Mesenteric fat pad (tissue), 1 donor: ENCODE results near the gene GNPAT. TPM values are rescaled to one million over a fixed set of nuclear protein-coding genes. Genes with fewer than 3 reads are reported as not detected.
"Not testable (repeated sequence)": the region's sequence is repeated elsewhere in the genome, so short reads cannot be mapped to it uniquely, and the experiment has no call there.

Experiments used
- DNase-seq: peaks from one replicate; pipeline ENCODE4 v3.0.0-alpha.2; 2020; ENCODE audit warnings: low spot score
- total RNA-seq: library from RNA; stranded (reverse); fragmentation: NEBNext Ultra II Directional; extraction: Animal tissue kit (Norgen Biotek cat#: 25700); gene quantifications from one replicate; pipeline ENCODE4 v1.2.1, GENCODE V29; 2021
- donor health status: DM: yes; HTN: yes; CAD: no.

GNPAT gene
- total RNA-seq, 1 donor from 2014 or later, result 32.9 TPM

DNA sequence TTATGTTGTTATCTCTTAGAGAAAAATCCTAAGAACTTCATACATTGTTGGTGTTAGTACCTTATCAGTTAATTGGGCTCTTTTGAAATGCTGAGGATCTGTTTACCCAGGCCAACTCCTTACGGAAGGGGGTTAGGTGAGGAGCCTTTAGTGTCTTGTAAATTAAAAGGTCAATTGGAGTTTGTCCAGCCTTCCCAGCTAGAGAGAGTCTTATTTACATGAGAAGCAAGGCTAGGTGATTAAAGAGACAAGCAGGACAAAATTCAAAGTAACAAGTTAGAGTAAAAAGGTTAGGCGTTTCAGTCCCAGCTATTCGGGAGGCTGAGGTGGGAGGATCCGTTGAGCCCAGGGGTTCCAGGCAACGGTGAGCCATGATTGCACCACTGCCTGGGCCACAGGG, 28.7 kb upstream of the GNPAT start:
- not testable (repeated sequence) for DNase-seq

DNA sequence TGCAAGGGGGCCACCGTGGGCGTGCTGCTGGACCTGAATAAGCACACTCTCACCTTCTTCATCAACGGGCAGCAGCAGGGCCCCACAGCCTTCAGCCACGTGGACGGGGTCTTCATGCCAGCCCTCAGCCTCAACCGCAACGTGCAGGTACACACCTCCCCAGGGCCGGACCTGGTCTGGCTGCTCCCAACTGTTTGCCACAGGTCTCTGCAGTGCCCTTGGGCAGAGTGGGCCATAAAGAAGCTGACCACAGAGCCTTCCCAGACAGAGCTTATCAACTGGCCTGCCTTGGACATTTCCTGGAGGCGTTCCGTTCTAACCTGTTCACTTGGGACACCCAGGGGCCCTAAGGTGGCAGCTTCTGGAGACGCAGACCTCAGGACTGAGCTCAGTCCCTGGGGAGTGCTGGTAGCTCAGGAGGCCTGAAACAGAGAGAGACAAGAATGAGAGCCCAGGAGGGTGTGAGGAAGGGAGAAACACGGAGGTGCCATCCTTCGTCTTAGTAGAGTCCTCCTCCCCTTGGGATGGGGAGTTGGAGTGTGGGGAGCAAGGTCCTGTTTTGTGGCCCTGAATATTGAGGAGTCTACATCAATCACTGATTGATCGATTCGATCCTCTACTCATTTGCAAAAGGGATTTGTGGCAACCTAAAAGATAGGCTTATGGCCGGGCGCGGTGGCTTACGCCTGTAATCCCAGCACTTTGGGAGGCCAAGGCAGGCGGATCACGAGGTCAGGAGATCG, 27.0 kb upstream of the GNPAT start:
- DNase-seq, result no peak

DNA sequence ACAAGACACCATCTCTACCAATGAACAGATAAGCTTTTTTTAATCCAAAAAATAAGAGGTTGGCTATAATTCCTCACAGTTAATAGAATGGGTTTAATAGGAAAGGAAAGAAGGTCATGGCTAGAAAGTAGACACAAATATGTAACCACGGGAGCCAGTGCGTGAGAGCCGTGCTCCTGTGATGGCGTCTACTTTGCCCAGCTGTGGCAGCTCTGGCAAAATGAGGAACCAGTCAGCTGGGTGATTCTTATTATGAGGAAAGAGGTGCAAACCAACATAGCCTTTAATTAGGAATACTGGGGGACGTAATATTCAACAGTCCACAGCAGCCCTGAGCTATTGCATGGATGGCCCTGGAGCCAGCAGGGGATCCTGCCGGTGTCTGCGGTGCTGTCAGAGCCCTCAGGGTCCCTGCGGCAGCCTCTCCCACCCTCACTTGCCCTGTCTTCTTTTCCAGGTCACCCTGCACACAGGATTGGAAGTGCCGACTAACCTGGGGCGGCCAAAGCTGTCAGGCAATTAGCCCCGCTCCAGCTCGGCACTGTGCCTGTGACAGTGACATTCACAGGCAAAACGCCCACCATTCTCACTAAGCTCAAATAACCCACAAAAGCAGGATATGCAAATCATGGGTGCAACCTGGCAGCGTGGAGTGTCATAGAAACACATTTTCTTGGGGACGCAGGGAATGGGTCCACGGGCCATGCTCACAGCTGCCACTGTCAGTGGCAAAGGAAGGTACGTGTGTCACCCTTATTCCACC, 25.9 kb upstream of the GNPAT start:
- no peak for DNase-seq

DNA sequence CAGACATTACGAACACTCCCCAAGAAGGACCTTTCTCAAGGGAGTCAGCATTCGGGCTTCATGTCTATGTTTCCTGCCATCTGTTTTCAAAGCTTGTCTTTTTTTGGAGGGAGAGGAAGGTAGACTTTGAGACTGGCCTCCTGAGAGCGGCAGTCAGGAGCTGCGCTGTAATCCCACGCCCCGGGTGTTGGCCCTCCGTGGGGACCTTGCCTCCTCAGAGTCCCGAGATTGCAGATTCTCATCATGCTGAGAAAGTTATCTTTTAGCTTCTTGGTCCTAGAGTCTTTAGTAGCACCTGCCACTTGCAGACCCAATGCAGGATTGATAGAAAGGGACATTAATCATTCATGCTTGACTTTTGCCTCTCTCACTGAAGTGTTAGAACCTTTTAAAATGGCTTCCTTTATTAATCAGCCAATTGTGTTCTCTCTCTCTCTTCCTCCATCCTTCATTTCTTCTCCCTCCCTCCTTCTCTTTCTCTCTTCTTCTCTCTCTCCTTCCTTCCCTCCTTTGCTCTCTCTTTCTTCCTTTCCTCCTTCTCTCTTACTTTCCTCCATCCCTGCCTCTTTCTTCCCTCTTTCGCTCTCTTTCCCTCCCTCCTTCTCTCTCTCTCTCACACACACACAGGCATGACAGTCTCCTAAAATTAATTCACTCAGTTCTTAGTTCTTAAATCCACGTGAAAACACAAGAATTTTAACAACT, 25.2 kb upstream of the GNPAT start:
- no peak for DNase-seq

DNA sequence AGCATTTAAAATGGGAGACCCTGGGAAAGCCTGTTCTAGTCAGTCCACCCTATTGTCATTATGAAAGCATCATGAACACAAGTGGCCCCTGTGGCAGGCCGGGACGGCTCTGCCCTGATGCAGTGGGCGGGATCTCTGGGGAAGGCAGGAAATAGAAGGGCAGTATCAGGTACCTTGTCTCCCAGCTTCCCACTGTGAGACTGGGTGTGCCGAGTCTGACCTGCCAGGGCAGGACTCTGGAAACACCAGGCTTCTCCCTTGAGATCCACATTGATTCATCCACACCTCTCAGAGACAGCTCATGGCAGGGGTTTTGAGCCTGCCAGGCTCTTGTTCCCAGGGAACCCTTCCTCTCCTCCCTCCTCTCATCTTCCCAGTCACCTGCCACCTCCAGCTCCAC, 24.5 kb upstream of the GNPAT start:
- no peak for DNase-seq

DNA sequence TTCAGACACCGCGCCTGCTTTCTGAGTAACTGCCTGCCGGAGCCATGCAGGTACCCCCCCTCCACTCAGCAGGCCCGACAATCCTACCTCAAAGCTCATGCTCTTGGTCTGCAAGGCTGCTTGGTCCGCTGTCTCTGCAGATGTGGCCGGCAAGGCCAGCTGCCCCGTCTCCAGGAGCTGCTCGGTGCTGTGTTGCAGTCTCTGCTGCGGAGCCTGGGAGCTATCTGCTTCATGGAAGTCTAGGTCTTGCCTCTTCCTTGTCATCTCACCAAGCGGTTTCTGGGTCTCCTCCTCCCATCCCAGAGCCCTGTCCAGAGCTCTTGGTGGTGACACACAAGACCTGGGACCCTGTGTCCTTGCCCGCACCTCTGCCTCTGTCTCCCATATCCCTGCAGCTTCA, 24.0 kb upstream of the GNPAT start:
- DNase-seq, result no peak

DNA sequence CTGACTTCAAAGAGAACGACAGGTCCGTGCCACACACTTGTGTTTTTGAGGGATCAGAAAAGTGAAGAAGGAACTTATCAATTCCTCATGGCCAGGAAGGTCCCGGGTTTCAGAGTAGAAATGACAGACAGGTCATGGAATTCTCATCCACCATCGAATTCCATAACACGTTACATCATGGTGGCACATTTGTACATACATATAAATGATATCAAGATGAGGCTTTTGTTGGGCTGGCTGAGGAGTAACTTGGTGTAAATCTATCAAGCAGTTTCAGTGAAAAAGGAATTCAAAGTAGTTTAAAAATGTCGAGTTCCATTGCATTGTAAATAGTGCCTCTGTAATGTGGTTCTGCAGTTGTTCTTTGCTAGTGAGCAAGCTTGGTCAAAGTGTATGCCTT, 22.9 kb upstream of the GNPAT start:
- DNase-seq, result no peak

DNA sequence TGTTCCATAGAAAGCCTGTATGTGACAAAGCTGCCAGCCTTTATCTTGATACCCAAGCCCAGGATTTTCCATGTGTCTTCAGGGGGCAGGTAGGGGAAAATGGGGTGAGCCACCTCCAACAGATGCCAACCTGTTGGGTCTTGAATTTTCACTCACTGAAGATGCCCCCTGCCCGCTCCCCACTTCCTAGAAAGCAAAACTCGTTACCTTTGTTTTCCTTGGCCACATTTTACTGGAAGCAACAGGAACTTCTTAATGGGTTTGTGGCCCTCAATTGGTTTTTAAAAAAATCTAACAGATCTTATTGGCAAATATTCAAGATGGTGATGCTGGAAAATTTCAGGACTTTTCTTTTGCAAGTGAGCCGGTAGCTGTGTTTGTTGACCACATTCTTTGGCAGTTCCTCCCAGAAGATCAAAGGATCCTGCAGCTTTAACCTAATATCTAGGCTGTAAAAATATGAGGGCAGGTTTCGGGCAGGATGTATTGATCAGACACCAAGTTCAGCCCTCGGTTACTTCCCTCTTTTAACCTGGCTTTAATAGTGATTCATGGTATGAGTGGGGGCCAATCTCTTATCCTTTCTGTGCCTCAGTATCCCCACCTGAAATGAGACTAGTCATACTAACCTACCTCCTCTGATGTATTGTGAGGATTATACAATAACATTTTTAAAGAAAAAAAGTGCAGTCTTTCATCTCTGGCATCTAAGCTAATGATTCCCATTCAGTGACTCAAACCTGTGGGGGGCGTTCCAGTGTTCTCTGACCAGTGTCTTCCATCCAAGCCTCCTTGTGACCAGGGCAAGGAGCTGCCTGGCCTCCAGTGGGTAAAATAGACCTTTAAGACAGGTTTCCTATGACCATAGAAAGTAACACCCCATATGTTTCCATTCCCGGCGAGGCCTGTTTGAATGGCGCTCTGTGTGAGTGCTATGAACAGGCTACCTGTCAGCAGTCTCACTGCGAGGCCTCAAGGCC, 21.3 kb upstream of the GNPAT start:
- peak; percentile 57 for DNase-seq

DNA sequence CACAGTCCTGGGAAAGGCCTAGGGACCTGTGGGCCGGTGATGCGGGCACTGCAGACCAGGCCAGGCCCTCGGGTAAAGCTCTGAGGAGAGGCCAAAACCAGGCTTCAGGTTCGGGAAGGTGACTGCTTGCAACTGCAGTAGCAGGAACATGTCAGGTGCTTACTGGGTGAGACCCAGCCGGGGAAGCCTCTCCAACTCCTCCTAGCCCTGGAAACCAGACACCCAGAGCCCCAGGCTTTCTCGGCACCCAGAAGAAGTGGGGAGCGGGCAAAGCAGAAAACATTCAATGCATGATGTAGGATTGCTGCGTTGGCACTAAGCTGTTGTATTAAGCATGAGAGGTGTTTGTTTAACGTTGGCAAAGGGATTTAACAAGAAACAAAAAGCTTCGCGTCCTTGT, 20.2 kb upstream of the GNPAT start:
- DNase-seq, result no peak

DNA sequence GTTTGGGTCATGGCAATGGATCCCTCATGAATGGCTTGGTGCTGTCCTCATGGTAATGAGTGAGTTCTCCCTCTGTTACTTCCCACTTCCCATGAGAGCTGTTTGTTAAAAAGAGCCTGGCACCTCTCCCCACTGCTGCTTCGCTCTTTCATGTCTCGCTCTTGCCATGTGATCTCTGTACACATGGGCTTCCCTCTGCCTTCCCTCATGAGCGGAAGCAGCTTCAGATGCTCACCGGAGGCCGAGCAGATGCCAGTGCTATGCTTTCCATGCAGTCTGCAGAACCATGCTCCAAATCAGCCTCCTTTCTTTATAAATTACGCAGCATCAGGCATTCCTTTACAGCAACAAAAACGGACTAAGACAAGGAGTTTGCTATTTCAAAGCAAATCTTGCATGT, 14.9 kb upstream of the GNPAT start:
- no peak for DNase-seq

DNA sequence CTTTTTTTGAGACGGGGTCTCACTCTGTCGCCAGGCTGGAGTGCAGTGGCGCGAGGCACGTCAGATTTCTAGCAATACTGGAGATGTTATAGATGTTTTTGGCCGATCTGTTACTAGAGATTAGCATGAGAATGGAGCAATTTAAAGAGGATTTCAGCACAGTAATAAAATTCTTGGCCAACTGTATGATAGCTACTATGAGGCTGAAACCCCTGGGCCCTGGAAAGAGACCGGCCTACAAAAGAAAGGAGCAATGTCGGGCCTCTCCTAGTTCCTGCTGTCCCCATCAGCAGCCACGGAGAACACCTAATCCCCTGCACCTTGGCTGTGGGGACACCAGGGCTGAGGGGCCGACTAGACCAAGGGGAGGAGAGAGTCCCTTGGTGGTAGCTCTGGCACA, 9.5 kb upstream of the GNPAT start:
- DNase-seq, result no peak

DNA sequence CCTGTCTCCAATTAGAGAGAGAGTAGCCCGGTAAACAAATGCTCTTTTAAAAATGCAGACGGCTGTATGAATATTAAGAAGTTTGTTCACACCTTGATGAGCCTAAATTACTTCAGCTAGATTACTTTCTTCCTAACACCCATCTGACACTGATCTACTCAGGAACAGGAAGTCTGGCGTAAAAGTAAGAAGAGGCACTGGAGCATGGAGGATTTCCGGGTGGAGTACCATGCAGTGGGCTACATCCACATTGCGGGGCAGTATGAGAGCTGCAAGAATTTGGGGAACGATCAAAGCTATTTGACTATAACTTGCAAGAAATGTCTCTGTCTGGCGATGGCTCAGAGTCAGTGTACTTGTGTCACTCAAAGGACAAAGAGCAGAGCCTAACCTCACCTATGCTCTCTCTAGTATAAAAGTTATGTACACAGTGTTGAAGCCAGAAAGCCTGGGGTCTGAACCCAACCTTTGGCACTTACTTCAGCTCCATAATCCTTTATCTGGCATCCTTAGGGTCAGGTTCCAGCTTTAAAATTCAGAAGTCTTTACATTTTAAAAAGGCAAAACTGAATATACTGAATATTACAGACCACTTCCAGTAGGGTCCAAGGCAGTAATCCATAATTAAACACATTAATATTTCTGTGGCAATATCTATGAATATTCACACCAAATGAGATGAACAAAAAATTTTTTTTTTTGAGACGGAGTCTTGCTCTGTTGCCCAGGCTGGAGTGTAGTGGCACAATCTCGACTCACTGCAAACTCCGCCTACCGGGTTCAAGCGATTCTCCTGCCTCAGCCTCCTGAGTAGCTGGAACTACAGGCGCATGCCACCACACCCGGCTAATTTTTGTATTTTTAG, 7.9 kb upstream of the GNPAT start:
- no peak for DNase-seq

DNA sequence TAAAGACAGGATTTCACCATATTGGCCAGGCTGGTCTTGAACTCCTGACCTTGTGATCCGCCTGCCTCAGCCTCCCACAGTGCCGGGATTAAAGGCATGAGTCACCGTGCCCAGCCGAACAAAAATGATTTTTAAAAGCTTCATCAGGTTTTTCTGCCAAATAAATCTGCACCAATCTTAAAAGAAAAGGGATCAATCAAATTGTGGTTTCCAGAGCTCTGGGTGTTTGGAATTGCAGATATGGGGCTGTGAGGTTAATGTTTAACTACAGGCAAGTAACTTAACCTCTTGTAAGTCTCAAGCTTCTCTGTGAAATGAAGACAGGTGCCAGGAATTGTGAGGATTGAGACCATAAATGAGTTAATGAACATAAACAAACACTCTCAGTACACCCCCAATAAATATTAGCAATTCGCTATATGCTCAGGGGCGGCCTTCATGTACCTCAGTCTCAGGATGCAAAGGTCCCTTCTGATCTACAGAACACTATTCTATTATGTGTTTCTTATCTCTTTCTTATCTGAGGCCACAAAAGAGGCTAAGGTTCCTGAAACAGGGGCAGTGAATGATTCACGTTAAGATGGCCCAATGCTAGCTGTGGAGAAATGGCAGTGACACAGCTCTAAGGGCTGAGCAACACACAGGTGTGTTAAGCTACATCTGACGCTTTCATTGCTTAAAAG, 7.1 kb upstream of the GNPAT start:
- DNase-seq, result no peak

DNA sequence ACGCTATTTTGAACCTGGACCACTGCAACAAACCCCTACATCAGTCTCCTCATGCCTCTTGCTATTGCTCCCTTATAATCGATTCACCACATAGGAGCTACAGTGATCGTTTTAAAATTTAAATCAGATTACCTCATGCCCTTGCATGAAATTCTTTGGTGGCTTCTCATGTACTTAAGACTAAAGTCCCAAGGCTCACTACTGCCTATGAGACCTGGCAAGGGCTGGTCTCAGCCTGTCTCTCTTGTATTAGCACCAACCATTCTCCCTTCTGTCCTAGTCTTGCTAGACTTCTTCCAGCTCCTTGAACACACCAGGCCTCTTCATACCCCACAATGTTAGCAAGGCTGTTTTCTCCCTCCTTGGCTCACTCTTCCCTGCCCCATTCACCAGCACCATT, 6.5 kb upstream of the GNPAT start:
- no peak for DNase-seq

DNA sequence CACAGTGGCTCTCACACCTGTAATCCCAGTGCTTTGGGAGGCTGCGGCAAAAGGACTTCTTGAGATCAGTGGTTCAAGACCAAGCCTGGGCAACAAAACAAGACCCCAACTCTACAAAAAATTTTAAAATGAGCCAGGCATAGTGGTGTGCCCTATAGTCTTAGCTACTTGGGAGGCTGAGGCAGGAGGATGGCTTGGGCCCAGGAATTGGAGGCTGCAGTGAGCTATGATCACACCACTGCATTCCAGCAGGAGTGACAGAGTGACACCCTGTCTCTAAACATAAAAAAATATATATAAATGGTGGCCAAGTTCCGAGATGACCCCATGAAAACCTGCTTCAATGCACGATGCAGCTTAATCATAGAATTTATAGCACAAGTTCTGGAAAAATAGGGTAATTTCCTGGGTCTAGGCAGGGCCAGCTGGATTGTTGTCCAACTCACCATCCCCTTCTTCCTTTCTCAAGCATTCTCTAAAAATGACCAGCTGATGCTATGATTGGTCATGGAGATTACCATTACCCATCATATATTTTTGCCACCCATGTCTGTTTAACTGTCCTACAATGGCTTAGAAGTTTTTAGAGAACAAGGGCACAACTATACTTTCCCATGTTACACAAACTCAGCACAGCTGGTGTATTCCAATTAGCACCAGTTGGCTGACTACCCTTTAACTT, 5.3 kb upstream of the GNPAT start:
- DNase-seq, result no peak

DNA sequence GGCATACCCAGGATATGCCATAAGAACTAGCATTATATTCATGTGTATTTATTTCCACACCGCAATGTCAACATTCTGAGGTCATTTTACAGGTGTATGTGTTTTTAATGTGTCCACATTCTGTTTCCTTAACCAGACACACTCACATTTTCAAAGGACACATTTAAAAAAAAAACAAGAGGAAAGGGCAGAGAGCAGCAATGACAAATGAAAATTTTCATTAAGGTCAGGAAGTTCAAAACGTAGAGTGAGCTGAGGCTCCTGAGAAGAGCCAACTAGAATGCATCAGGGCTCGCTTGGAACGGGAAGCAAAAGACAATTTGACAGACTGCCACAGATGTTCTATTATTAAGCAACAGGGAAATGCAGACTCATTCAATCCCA, 4.8 kb upstream of the GNPAT start:
- DNase-seq, result no peak

DNA sequence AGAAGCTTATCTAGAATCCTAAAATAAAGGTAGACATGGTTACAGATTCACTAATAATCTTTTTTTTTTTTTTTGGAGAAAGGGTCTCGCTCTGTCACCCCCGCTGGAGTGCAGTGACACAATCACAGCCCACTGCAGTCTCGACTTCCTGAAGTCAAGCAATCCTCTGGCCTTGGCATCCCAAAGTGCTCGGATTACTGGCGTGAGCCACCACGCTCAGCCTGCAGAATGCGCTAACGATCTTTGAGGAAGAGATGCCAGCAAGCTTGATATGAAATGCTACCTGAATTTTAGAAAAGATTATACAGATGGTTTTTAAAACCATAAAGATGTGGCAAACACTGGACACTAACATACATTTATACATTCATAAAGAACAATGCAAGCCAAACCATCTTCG, 4.1 kb upstream of the GNPAT start:
- DNase-seq, result no peak

DNA sequence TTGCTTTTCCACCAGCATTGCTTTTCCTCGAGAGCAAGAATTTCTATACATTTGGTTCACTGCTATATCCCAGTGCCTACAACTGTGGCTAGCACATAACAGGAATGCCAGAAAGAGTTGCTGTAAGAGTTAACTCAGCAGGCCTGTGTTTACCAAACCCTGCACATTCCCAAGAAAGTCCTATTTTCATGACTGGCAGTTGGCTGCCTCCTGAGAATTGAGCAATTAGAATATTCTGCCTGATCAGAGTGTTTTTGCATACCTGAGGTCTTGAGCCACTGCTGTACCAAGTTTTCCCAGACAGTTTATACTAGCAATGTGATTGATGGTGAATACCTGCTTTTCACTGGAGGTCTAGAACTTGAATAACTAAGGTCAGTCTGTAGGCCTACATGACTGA, 2.7 kb upstream of the GNPAT start:
- no peak for DNase-seq

DNA sequence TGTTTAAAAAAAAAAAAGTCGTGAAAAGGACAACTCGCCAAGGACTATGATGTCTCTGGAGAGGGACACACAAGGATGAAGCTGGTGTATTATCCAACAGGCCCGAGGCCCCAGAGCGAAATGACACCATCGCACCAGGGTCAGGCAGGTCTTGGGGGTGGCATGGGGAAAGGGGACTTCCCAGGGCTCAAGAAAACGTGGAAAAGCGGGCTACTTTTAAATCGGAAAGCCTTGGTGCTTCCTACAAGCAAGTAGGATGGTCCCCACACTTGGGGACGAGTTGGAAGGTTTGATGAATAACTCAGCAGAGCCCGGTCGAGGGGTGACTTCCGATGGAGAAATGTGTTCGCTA, 505 bp upstream of the GNPAT start:
- DNase-seq, result no peak
